ENCODE data around the gene PSENEN.

The PSENEN gene

GRCh38 chr19:35750167-35750566 lies 4.7 kb downstream of the PSENEN start:
- DNase-seq (ENCODE audit: low read depth in 1 of 2, low spot score in 1 of 2): no peak

- no peak for DNase-seq (ENCODE audit: low read depth in 1 of 2, low spot score in 1 of 2)
Measured at GRCh38 chr19:35751839-35752745, 6.6 kb downstream of the PSENEN start.

- no peak for DNase-seq (ENCODE audit: low read depth in 1 of 2, low spot score in 1 of 2)
Measured at GRCh38 chr19:35752746-35753350, 7.4 kb downstream of the PSENEN start.

- no peak for DNase-seq (ENCODE audit: low read depth in 1 of 2, low spot score in 1 of 2)
Measured at GRCh38 chr19:35753634-35754369, 8.4 kb downstream of the PSENEN start.

- DNase-seq (ENCODE audit: low read depth in 1 of 2, low spot score in 1 of 2): no peak
Measured at GRCh38 chr19:35754370-35755130, 9.1 kb downstream of the PSENEN start.

- no peak for DNase-seq (ENCODE audit: low read depth in 1 of 2, low spot score in 1 of 2)
Measured at GRCh38 chr19:35755131-35755549, 9.7 kb downstream of the PSENEN start.

- peak in 1 of 2 donors; percentile 50 for DNase-seq (ENCODE audit: low read depth in 1 of 2, low spot score in 1 of 2)
Measured at GRCh38 chr19:35755550-35756376, 10.3 kb downstream of the PSENEN start.

- no peak for DNase-seq (ENCODE audit: low read depth in 1 of 2, low spot score in 1 of 2)
Measured at GRCh38 chr19:35756377-35757230, 11.2 kb downstream of the PSENEN start, which contains the start of gene HSPB6. HSPB6 (minus strand) TSS chr19:35757029; CDS start chr19:35757008, 21 bp downstream.

- DNase-seq (ENCODE audit: low read depth in 1 of 2, low spot score in 1 of 2): no peak
Measured at GRCh38 chr19:35757231-35757748, 11.8 kb downstream of the PSENEN start.

GRCh38 chr19:35757749-35758608 lies 12.5 kb downstream of the PSENEN start, which contains the start of gene PROSER3:
PROSER3 (plus strand) TSS chr19:35758176; CDS start chr19:35758216, 40 bp downstream.
- DNase-seq (ENCODE audit: low read depth in 1 of 2, low spot score in 1 of 2): peak; percentile 95 to 97

GRCh38 chr19:35759697-35760096 lies 14.2 kb downstream of the PSENEN start:
- no peak for DNase-seq (ENCODE audit: low read depth in 1 of 2, low spot score in 1 of 2)

- DNase-seq (ENCODE audit: low read depth in 1 of 2, low spot score in 1 of 2): no peak
Measured at GRCh38 chr19:35760711-35761349, 15.4 kb downstream of the PSENEN start.

GRCh38 chr19:35764432-35765315 lies 19.2 kb downstream of the PSENEN start:
- DNase-seq (ENCODE audit: low read depth in 1 of 2, low spot score in 1 of 2): no peak

GRCh38 chr19:35766571-35767104 lies 21.2 kb downstream of the PSENEN start:
- no peak for DNase-seq (ENCODE audit: low read depth in 1 of 2, low spot score in 1 of 2)

- DNase-seq (ENCODE audit: low read depth in 1 of 2, low spot score in 1 of 2): no peak
Measured at GRCh38 chr19:35767288-35768081, 22.0 kb downstream of the PSENEN start.

Measured in activated T-helper 1 cell treated with anti-CD3 and anti-CD28 coated beads, Interleukin-2, amount 50 U/mL, for 16 hours (primary cell).